IPS-18c (cell line): Measurements from ENCODE around the gene PTPRO.

ENCODE experiments used
- H3K4me3 ChIP-seq: 2 replicates; pipeline ENCODE4 v1.7.0; 2013; ENCODE audit warnings: low read depth, mild to moderate bottlenecking, low read length, moderate library complexity; ENCODE audit not compliant: insufficient read depth
- H3K9me3 ChIP-seq: one replicate; pipeline ENCODE4 v1.6.1; 2013; ENCODE audit warnings: mild to moderate bottlenecking, low read length, moderate library complexity; ENCODE audit not compliant: control insufficient read depth, insufficient read depth

PTPRO gene

DNA sequence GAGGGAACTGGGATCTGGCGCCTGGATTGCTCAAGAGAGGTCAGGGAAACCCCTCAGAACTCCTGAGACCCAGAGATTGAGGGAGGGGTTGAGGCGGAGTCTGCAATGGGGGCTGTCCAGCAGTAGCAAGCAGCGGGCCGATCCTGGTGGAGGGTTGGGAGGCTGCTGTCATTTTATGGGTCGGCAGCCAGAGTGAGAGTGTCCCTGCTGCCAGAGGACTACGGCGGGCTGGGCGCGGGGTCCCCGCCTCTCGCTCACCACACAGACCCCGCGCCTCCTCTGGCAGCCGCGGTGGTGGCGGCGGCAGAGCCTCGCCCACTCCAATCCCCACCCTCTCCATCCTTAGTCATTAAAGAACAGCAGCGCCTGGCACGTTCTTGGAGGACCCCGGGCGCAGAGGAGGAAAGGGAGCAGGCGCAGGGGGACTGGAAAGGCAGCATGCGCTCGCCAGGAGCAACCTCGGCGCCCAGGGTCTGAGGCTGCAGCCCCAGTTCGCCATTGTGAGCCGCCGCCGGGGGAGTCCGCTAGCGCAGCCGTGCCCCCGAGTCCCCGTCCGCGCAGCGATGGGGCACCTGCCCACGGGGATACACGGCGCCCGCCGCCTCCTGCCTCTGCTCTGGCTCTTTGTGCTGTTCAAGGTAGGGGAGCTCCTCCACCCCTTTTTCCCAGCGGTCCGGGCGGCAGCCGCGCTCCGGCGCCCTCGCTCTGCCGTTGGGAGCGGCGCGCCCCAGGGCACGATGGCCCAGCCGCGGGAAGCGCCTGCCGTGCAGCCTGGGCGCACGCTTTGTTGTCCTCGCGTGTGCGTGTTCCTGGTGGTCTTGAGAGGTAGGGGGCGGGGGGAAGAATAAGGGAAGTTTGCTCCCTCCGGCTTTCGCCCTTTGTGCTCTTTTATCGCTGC, at the start of gene PTPRO:
Gene PTPRO, plus strand, starts transcription at position 345 of the 898 bp plus-strand sequence.
- H3K9me3 ChIP-seq: no peaks in the 10 kb centered on the region

GRCh38 chr12:15273896-15274295, 48.4 kb upstream of the PTPRO start:
- no peak overlapping the region for H3K4me3 ChIP-seq
- H3K9me3 ChIP-seq: no peaks in the 10 kb centered on the region

More for the DNA sequence above, at the start of gene PTPRO:
- H3K4me3 ChIP-seq: peak within 1 kb of the TSS; percentile 58

DNA sequence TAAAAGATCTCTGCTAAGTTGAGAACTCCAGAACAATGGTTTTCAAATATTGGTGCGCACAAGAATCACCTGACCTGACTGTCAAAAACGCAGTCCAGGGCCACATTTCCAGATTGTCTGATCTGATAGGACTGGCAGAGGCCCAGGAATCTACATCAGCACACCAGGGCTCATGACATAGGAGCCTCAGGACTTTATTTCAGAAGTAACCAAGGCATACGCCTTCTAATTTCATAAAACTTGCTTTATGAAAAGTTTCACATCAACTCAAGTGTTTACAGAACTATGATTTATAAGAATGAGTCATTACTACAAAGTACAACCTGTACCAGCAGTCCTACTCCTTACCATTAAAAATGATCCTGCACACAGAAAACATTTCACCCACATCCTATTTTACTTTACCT, 47.7 kb upstream of the PTPRO start:
- no peaks in the 10 kb centered on the region for H3K9me3 ChIP-seq
- H3K4me3 ChIP-seq: no peak overlapping the region

- H3K9me3 ChIP-seq: no peaks in the 10 kb centered on the region
- no peak overlapping the region for H3K4me3 ChIP-seq
These were observed 46.1 kb upstream of the PTPRO start for GRCh38 chr12:15276088-15276698.

- Histone ChIP-seq H3K4me3 (no peak overlapping the region), H3K9me3 (no peaks in the 10 kb centered on the region)
These were observed 43.3 kb upstream of the PTPRO start for GRCh38 chr12:15278816-15279658.

- no peaks in the 10 kb centered on the region for H3K9me3 ChIP-seq
- no peak overlapping the region for H3K4me3 ChIP-seq
These were observed 41.4 kb upstream of the PTPRO start for GRCh38 chr12:15280930-15281329.

DNA sequence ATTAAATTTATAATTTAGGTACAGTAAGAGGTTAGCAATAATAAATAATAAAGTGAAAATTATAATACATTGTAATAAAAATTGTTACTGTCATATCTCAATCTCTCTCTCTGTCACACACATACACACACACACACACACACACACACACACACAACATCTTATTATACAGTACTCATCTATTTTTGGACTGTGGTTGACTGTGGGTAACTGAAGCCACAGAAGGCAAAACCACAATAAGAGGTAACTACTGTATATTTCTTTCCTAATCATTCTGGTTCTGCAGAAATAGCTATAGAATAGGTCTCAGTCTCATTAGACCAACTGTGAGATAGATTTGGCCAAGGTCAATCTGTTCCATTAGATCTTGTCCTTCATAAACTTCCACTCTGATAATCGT, 33.1 kb upstream of the PTPRO start:
- no peak overlapping the region for H3K4me3 ChIP-seq
- H3K9me3 ChIP-seq: no peaks in the 10 kb centered on the region

DNA sequence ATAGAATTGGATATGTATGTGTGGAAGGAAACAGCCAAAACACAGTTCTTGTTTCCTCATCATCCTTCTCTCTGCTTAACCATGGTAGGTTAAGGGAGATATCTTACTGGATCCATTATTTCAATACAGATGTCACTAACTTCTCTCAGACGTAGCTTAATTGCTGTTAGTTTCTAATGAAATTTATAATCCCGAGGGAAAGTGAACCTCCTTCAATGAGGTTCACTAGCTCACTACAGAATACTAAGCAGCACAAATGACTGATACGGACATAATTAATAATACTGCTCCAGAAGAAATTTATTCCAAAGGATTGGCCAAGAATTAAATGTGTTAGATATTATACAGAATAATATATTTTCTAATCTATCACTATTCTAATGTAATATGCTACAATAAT, 28.6 kb upstream of the PTPRO start:
- no peaks in the 10 kb centered on the region for H3K9me3 ChIP-seq

DNA sequence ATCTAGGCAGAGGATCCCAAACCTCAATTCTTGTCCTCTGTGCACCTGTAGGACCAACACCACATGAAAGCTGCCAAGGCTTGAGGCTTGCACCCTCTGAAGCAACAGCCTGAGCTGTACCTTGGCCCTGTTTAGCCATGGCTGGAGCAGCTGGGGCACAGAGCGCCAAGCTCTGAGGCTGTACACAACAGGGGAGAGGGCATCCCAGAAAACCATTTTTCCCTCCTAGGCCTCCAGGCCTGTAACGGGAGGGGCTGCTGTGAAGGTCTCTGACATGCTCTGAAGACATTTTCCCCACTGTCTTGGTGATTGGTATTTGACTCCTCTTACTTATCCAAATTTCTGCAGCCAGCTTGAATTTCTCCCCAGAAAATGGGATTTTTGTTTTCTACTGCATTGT, 22.4 kb upstream of the PTPRO start:
- H3K4me3 ChIP-seq: no peak overlapping the region
- H3K9me3 ChIP-seq: peaks cover 6% of the 10 kb centered on the region

More for the DNA sequence above, 28.6 kb upstream of the PTPRO start:
- no peak overlapping the region for H3K4me3 ChIP-seq

DNA sequence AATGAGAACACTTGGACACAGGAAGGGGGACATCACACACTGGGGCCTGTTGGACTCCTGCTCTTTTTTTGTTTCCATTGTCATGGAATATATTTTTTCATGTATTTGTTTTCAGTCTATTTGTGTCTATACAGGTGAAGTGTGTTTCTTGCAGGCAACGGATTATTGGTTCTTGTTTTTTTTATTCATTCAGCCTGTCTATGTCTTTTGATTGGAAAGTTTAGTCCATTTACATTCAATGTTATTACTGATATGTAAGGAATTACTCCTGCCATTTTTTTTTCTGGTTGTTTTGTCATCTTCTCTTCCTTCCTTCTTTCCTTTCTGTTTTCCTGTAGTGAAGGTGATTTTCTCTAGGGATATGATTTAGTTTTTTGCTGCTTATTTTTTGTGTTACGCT, 18.0 kb upstream of the PTPRO start:
- H3K4me3 ChIP-seq: no peak overlapping the region
- H3K9me3 ChIP-seq: peaks cover 6% of the 10 kb centered on the region

DNA sequence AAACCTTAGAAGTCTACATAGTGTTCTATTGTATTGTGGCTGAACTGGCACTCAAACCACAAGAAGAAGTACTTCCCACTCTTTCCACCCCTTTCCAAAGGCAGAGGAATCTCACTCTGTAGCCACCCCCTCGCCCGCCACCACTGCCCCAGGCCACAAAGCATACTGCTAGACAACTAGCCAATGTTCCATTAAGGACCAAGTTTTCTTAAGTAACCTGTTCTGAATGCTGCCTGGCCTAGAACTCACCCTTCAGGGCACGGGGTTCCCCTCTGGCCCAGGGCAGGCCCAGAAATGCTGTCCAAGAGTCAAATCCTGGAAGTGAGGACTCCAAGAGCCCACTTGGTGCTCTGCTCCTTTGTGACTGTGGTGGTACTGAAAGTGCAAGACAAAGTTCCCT, 15.7 kb upstream of the PTPRO start:
- Histone ChIP-seq H3K4me3 (no peak overlapping the region), H3K9me3 (no peaks in the 10 kb centered on the region)

- no peak overlapping the region for H3K4me3 ChIP-seq
- H3K9me3 ChIP-seq: no peaks in the 10 kb centered on the region
These were observed 15.2 kb upstream of the PTPRO start for GRCh38 chr12:15307079-15307478.

DNA sequence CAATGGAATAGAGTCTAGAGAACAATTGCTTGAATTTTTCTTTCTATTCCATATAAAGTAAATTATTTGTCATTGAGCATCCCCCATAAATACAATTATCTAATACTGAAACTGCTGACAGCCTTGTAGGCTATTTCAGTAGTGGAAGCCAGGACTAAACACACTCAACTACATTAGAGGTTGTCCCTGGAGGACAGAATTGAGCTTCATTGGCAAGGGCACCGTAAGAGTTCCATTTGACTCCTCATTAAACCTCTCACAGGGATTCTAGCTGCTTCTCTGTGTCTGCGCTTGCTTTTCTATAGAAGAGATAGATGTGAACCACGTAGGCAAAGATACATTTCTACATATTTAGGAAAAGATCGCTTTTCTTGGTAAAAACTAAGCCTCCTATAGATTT, 3.5 kb upstream of the PTPRO start:
- no peaks in the 10 kb centered on the region for H3K9me3 ChIP-seq
- H3K4me3 ChIP-seq: no peak overlapping the region

- H3K4me3 ChIP-seq: no peak overlapping the region
- H3K9me3 ChIP-seq: no peaks in the 10 kb centered on the region
These were observed 1.4 kb upstream of the PTPRO start for GRCh38 chr12:15320881-15321280.

DNA sequence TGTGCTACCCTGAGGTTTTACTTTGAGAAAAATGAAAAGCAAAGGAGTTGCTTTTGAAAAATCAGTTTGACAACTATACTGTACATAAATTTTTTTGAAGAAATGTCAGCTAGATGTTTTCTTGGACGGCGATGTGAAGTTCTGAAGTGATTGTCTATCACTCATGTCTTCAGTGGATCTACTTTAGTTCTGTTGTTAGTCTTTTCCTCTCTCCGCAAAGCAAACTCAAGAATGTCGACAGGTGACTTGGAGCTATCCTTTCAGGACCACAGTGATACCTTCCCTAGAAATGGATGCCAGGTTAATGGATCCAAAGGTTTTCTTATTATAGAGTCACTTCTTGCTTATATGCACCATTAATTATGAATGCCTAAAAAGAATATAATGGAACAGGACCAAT, 1.2 kb downstream of the PTPRO start:
- Histone ChIP-seq H3K9me3 (no peaks in the 10 kb centered on the region), H3K4me3 (no peak overlapping the region)

DNA sequence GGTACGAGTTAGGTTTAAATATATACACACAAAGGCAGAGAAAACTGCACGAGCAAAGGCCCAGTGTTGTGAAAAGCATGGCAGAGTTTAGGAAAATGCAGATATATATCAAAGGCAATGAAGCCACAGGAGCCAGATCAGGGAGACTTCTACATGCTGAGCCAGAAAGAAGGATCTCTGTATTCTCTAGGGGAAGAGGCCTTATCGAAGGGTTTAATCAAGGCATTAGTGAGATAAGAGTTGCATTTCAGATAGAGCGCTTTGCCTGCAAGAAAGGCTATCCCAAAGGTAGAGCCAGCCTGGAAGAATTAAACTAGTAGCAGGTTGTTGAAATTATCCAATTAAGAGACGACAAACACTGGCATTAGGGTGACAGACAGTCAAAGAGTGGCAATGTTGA, 7.6 kb downstream of the PTPRO start:
- no peaks in the 10 kb centered on the region for H3K9me3 ChIP-seq
- H3K4me3 ChIP-seq: no peak overlapping the region

GRCh38 chr12:15334225-15334624, 11.9 kb downstream of the PTPRO start:
- no peak overlapping the region for H3K4me3 ChIP-seq
- no peaks in the 10 kb centered on the region for H3K9me3 ChIP-seq

GRCh38 chr12:15335959-15336358, 13.7 kb downstream of the PTPRO start:
- Histone ChIP-seq H3K9me3 (no peaks in the 10 kb centered on the region), H3K4me3 (no peak overlapping the region)
